ENCODE measurements around the gene DOCK3. TPM values are rescaled to one million over a fixed set of nuclear protein-coding genes. Genes with fewer than 3 reads are reported as not detected.

Gene DOCK3
- total RNA-seq, 1 experiment from 2014 or later: 5.6 TPM

GRCh38 chr3:50708620-50709019, 33.9 kb downstream of the DOCK3 start:
- Mint-ChIP-seq H3K36me3 (peaks cover 4% of the 10 kb centered on the region; the same call in 1 of the 2 replicates), H3K4me1 (peaks cover 13% of the 10 kb centered on the region), H3K27ac (no peak overlapping the region), H3K27me3 (ENCODE audit: low read depth) (no peaks in the 10 kb centered on the region), H3K4me3 (no peak overlapping the region), H3K9me3 (peaks cover 4% of the 10 kb centered on the region)
- no peak for TF ChIP-seq ZBTB43 (CRISPR knock-in tag; IDR thresholded peaks at IDR 0.05)
- TF ChIP-seq NFATC4 (CRISPR knock-in tag; IDR thresholded peaks at IDR 0.05): no peak
- TF ChIP-seq FOXP4 (CRISPR knock-in tag; IDR thresholded peaks at IDR 0.05): no peak
- TF ChIP-seq ATF6 (CRISPR knock-in tag; IDR thresholded peaks at IDR 0.05): no peak
- no peak for TF ChIP-seq CBFB (CRISPR knock-in tag; IDR thresholded peaks at IDR 0.05; ENCODE audit: low read depth)
- no peak for TF ChIP-seq OVOL2 (CRISPR knock-in tag; IDR thresholded peaks at IDR 0.05; ENCODE audit: borderline replicate concordance)
- TF ChIP-seq MAX (CRISPR knock-in tag; IDR thresholded peaks at IDR 0.05): no peak
- TF ChIP-seq ZNF423 (CRISPR knock-in tag; IDR thresholded peaks at IDR 0.05): no peak
- TF ChIP-seq TCF7 (CRISPR knock-in tag; IDR thresholded peaks at IDR 0.05; ENCODE audit: low read depth): no peak
- no peak for TF ChIP-seq CDX4 (CRISPR knock-in tag; IDR thresholded peaks at IDR 0.05; ENCODE audit: borderline replicate concordance)
- TF ChIP-seq PRDM15 (CRISPR knock-in tag; IDR thresholded peaks at IDR 0.05): no peak
- no peak for TF ChIP-seq KAT7 (CRISPR knock-in tag; IDR thresholded peaks at IDR 0.05; ENCODE audit: borderline replicate concordance)
- TF ChIP-seq EMX1 (CRISPR knock-in tag; IDR thresholded peaks at IDR 0.05): no peak
- no peak for TF ChIP-seq ZNF138 (CRISPR knock-in tag; conservative IDR thresholded peaks at IDR 0.05)
- TF ChIP-seq ZNF416 (CRISPR knock-in tag; IDR thresholded peaks at IDR 0.05): no peak
- no peak for TF ChIP-seq HMGA2 (CRISPR knock-in tag; IDR thresholded peaks at IDR 0.05)
- TF ChIP-seq ZSCAN18 (CRISPR knock-in tag; IDR thresholded peaks at IDR 0.05): no peak
- DNase-seq (ENCODE audit: low spot score) (no peak), ATAC-seq (no peak)
- ChIA-PET CTCF (no interaction called here), POLR2A (no interaction called here)

Measured in WTC11 (cell line).